HEK293T (cell line): ENCODE results near the gene KLRC1.

ENCODE experiments used
- ARNT ChIP-seq: fragments of 450-650 bp; IDR thresholded peaks from 2 replicates; pipeline ENCODE4 v1.6.1; 2017; ENCODE audit warnings: mild to moderate bottlenecking
- BHLHE40 ChIP-seq: fragments of 450-650 bp; IDR thresholded peaks from 2 replicates; pipeline ENCODE4 v1.6.1; 2016; ENCODE audit warnings: mild to moderate bottlenecking, moderate library complexity, borderline replicate concordance
- ELF4 ChIP-seq: fragments of 450-650 bp; IDR thresholded peaks from 2 replicates; pipeline ENCODE4 v1.6.1; 2017; ENCODE audit warnings: antibody characterized with exemption
- FOXK2 ChIP-seq: fragments of 450-650 bp; IDR thresholded peaks from 2 replicates; pipeline ENCODE4 v1.6.1; 2016; ENCODE audit warnings: mild to moderate bottlenecking
- FOXM1 ChIP-seq: fragments of 450-650 bp; IDR thresholded peaks from 2 replicates; pipeline ENCODE4 v1.6.1; 2017; ENCODE audit warnings: mild to moderate bottlenecking, borderline replicate concordance
- L3MBTL2 ChIP-seq: fragments of 450-650 bp; conservative IDR thresholded peaks from 2 replicates; pipeline ENCODE4 v1.6.1; 2016; ENCODE audit warnings: mild to moderate bottlenecking
- NFRKB ChIP-seq: fragments of 450-650 bp; IDR thresholded peaks from 2 replicates; pipeline ENCODE4 v1.6.1; 2016; ENCODE audit warnings: mild to moderate bottlenecking, moderate library complexity
- ZNF384 ChIP-seq: fragments of 450-650 bp; IDR thresholded peaks from 2 replicates; pipeline ENCODE4 v1.6.1; 2016

DNA sequence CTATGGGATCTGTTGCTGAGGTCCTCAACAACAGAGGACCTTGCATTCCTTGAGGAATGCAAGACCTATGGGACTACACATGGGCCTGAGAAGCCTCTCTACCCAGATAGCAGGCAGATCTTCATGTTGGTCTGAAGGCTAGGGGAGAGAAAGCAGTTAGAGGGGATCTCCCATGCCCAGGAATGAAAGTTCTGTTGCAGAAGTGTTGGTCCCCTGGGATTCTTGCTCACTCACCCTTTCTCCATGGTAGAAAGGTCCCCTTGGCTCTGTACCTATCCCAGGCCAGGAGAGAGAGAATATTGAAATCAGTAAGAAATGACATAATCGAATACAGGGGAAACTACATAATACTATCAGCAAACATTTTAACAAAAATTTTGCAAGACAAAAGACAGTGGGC is 16.5 kb upstream of the KLRC1 start:
- no peak for TF ChIP-seq FOXK2
- no peak for TF ChIP-seq ELF4
- no peak for TF ChIP-seq ARNT
- no peak for TF ChIP-seq NFRKB
- TF ChIP-seq FOXM1: no peak
- no peak for TF ChIP-seq BHLHE40
- TF ChIP-seq L3MBTL2: no peak
- TF ChIP-seq ZNF384: no peak
